ENCODE measurements around the gene UBAP2L.
"Not testable (repeated sequence)": the region's sequence is repeated elsewhere in the genome, so short reads cannot be mapped to it uniquely, and the experiment has no call there.

DNA sequence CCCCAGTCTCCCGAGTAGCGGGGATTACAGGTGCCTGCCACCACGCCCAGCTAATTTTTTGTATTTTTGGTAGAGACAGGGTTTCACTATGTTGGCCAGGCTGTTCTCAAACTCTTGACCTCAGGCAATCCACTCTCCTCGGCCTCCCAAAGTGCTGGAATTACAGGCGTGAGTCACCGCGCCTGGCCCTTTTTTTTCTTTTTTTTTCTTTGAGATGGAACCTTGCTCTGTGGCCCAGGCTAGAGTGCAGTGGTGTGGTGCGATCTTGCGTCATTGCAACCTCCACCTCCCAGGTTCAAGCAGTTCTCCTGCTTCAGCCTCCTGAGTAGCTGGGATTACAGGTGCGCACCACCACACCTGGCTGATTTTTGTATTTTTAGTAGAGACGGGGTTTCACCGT lies 12.4 kb downstream of the UBAP2L start:
- TF ChIP-seq, protein P1, sequence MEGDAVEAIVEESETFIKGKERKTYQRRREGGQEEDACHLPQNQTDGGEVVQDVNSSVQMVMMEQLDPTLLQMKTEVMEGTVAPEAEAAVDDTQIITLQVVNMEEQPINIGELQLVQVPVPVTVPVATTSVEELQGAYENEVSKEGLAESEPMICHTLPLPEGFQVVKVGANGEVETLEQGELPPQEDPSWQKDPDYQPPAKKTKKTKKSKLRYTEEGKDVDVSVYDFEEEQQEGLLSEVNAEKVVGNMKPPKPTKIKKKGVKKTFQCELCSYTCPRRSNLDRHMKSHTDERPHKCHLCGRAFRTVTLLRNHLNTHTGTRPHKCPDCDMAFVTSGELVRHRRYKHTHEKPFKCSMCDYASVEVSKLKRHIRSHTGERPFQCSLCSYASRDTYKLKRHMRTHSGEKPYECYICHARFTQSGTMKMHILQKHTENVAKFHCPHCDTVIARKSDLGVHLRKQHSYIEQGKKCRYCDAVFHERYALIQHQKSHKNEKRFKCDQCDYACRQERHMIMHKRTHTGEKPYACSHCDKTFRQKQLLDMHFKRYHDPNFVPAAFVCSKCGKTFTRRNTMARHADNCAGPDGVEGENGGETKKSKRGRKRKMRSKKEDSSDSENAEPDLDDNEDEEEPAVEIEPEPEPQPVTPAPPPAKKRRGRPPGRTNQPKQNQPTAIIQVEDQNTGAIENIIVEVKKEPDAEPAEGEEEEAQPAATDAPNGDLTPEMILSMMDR (IDR thresholded peaks at IDR 0.05): not testable (repeated sequence)
- TF ChIP-seq POLR2AphosphoS5 (IDR thresholded peaks at IDR 0.05): not testable (repeated sequence)

All from sigmoid colon (tissue), 4 donors.